ENCODE data around the gene NCLN.

NCLN gene

GRCh38 chr19:3137119-3137518 lies 48.6 kb upstream of the NCLN start:
- Histone ChIP-seq H3K9me2 (ENCODE audit: low read depth, low read length) (no peaks in the 10 kb centered on the region), H3K9ac (ENCODE audit: low read length) (no peak overlapping the region), H3K79me2 (ENCODE audit: insufficient read depth, low read length) (no peaks in the 10 kb centered on the region), H3K4me1 (ENCODE audit: insufficient read depth, low read length, severe bottlenecking) (no peaks in the 10 kb centered on the region), H3K9me3 (ENCODE audit: low read length) (no peaks in the 10 kb centered on the region), H3K36me3 (ENCODE audit: insufficient read depth, low read length) (no peaks in the 10 kb centered on the region), H3K4me3 (ENCODE audit: low read depth, low read length, poor library complexity, severe bottlenecking) (no peak overlapping the region), H3F3A (ENCODE audit: insufficient read depth, low read length) (no peaks in the 10 kb centered on the region), H3K27me3 (ENCODE audit: insufficient read depth, low read length) (peaks cover 8% of the 10 kb centered on the region; the same call in 1 of the 2 replicates), H2AFZ (ENCODE audit: low read length) (no peak overlapping the region), H3K4me2 (ENCODE audit: low read length) (no peak overlapping the region), H3K27ac (ENCODE audit: low read depth, low read length, poor library complexity, severe bottlenecking) (no peak overlapping the region), H4K20me1 (ENCODE audit: insufficient read depth, low read length) (no peaks in the 10 kb centered on the region)
- no peak for TF ChIP-seq EZH2 (IDR thresholded peaks at IDR 0.05; ENCODE audit: borderline replicate concordance, low read length)

GRCh38 chr19:3138268-3138667 lies 47.5 kb upstream of the NCLN start:
- H3K9me2 ChIP-seq (ENCODE audit: low read depth, low read length): no peaks in the 10 kb centered on the region
- H3K27ac ChIP-seq (ENCODE audit: low read depth, low read length, poor library complexity, severe bottlenecking): no peak overlapping the region
- no peak overlapping the region for H2AFZ ChIP-seq (ENCODE audit: low read length)
- TF ChIP-seq CTCF (IDR thresholded peaks at IDR 0.05; ENCODE audit: low read length): no peak
- TF ChIP-seq EZH2 (IDR thresholded peaks at IDR 0.05; ENCODE audit: borderline replicate concordance, low read length): no peak
- H3K36me3 ChIP-seq (ENCODE audit: insufficient read depth, low read length): no peaks in the 10 kb centered on the region
- no peaks in the 10 kb centered on the region for H3K79me2 ChIP-seq (ENCODE audit: insufficient read depth, low read length)
- no peak overlapping the region for H3K9ac ChIP-seq (ENCODE audit: low read length)
- no peak overlapping the region for H3K4me3 ChIP-seq (ENCODE audit: low read depth, low read length, poor library complexity, severe bottlenecking)
- no peak overlapping the region for H3K4me2 ChIP-seq (ENCODE audit: low read length)
- H3K27me3 ChIP-seq (ENCODE audit: insufficient read depth, low read length): peaks cover 8% of the 10 kb centered on the region
- no peaks in the 10 kb centered on the region for H4K20me1 ChIP-seq (ENCODE audit: insufficient read depth, low read length)
- H3K4me1 ChIP-seq (ENCODE audit: insufficient read depth, low read length, severe bottlenecking): no peaks in the 10 kb centered on the region
- no peaks in the 10 kb centered on the region for H3K9me3 ChIP-seq (ENCODE audit: low read length)
- no peaks in the 10 kb centered on the region for H3F3A ChIP-seq (ENCODE audit: insufficient read depth, low read length)

- Histone ChIP-seq H3K27ac (ENCODE audit: low read depth, low read length, poor library complexity, severe bottlenecking) (no peak overlapping the region), H3K4me1 (ENCODE audit: insufficient read depth, low read length, severe bottlenecking) (no peaks in the 10 kb centered on the region), H3K4me2 (ENCODE audit: low read length) (no peak overlapping the region)
Measured at GRCh38 chr19:3140667-3141038, 45.1 kb upstream of the NCLN start.

More at GRCh38 chr19:3140667-3141038, 45.1 kb upstream of the NCLN start:
- Histone ChIP-seq H3K9me2 (ENCODE audit: low read depth, low read length) (no peaks in the 10 kb centered on the region), H4K20me1 (ENCODE audit: insufficient read depth, low read length) (no peaks in the 10 kb centered on the region), H3K9ac (ENCODE audit: low read length) (no peak overlapping the region), H3K4me3 (ENCODE audit: low read depth, low read length, poor library complexity, severe bottlenecking) (no peak overlapping the region), H3K27me3 (ENCODE audit: insufficient read depth, low read length) (peaks cover 4% of the 10 kb centered on the region; the same call in 1 of the 2 replicates), H3K9me3 (ENCODE audit: low read length) (no peaks in the 10 kb centered on the region), H2AFZ (ENCODE audit: low read length) (no peak overlapping the region), H3K36me3 (ENCODE audit: insufficient read depth, low read length) (no peaks in the 10 kb centered on the region), H3F3A (ENCODE audit: insufficient read depth, low read length) (no peaks in the 10 kb centered on the region), H3K79me2 (ENCODE audit: insufficient read depth, low read length) (no peaks in the 10 kb centered on the region)
- TF ChIP-seq EZH2 (IDR thresholded peaks at IDR 0.05; ENCODE audit: borderline replicate concordance, low read length) (no peak), CTCF (IDR thresholded peaks at IDR 0.05; ENCODE audit: low read length) (no peak)
